SHP77 (cell line): Measurements from ENCODE around the gene PRMT7.

Experiments
- DNase-seq, 2 experiments: peaks; one replicate each; lab custom pipeline; 2025; lab: John Stamatoyannopoulos, UW

The PRMT7 gene

GRCh38 chr16:68376590-68376989 lies 65.8 kb downstream of the PRMT7 start:
- DNase-seq = no peak

GRCh38 chr16:68377221-68377620 lies 66.4 kb downstream of the PRMT7 start:
- no peak for DNase-seq

GRCh38 chr16:68377667-68378393 lies 67.0 kb downstream of the PRMT7 start:
- no peak for DNase-seq

GRCh38 chr16:68378436-68379415 lies 67.9 kb downstream of the PRMT7 start:
- DNase-seq = no peak

GRCh38 chr16:68379472-68380347 lies 68.9 kb downstream of the PRMT7 start:
- DNase-seq = no peak

- DNase-seq = no peak
Measured at GRCh38 chr16:68380348-68380670, 69.5 kb downstream of the PRMT7 start.

- DNase-seq = no peak
Measured at GRCh38 chr16:68380676-68381362, 70.0 kb downstream of the PRMT7 start.

GRCh38 chr16:68381363-68381724 lies 70.5 kb downstream of the PRMT7 start:
- no peak for DNase-seq

- peak in 1 of 2 experiments; percentile 50 for DNase-seq
Measured at GRCh38 chr16:68382296-68382718, 71.5 kb downstream of the PRMT7 start.

- DNase-seq = no peak
Measured at GRCh38 chr16:68383858-68384257, 73.0 kb downstream of the PRMT7 start.

- no peak for DNase-seq
Measured at GRCh38 chr16:68384288-68385161, 73.7 kb downstream of the PRMT7 start.

GRCh38 chr16:68385371-68385770 lies 74.6 kb downstream of the PRMT7 start:
- no peak for DNase-seq

GRCh38 chr16:68386628-68387027 lies 75.8 kb downstream of the PRMT7 start:
- no peak for DNase-seq

- no peak for DNase-seq
Measured at GRCh38 chr16:68387301-68387700, 76.5 kb downstream of the PRMT7 start.

GRCh38 chr16:68388124-68388523 lies 77.3 kb downstream of the PRMT7 start:
- no peak for DNase-seq

- DNase-seq = no peak
Measured at GRCh38 chr16:68389006-68389405, 78.2 kb downstream of the PRMT7 start.

- DNase-seq = no peak
Measured at GRCh38 chr16:68389750-68390371, 79.0 kb downstream of the PRMT7 start.

- DNase-seq = no peak
Measured at GRCh38 chr16:68393333-68393732, 82.5 kb downstream of the PRMT7 start.

GRCh38 chr16:68395167-68395786 lies 84.5 kb downstream of the PRMT7 start:
- no peak for DNase-seq

- no peak for DNase-seq
Measured at GRCh38 chr16:68395815-68396214, 85.0 kb downstream of the PRMT7 start.
